IPS-11a (cell line): ENCODE measurements around the gene CAPN5.

Experiments
- H3K4me3 ChIP-seq: one replicate; pipeline ENCODE4 v1.5.1; 2013; ENCODE audit warnings: low read depth, low read length, control low read depth

CAPN5 gene

GRCh38 chr11:77127920-77128691, 61.3 kb downstream of the CAPN5 start, which contains the start of gene MYO7A:
Gene MYO7A (plus strand): TSS chr11:77128246. CDS start chr11:77130635, 2,389 bp downstream.
- H3K4me3 ChIP-seq = peak within 1 kb of the TSS; percentile 37

- no peak overlapping the region for H3K4me3 ChIP-seq
Measured at GRCh38 chr11:77129069-77129841, 62.5 kb downstream of the CAPN5 start.

GRCh38 chr11:77129842-77130756, 63.3 kb downstream of the CAPN5 start:
- H3K4me3 ChIP-seq = no peak overlapping the region

- H3K4me3 ChIP-seq = no peak overlapping the region
Measured at GRCh38 chr11:77130763-77131513, 64.2 kb downstream of the CAPN5 start.

- no peak overlapping the region for H3K4me3 ChIP-seq
Measured at GRCh38 chr11:77131560-77131959, 64.8 kb downstream of the CAPN5 start.

GRCh38 chr11:77135069-77135468, 68.3 kb downstream of the CAPN5 start:
- no peak overlapping the region for H3K4me3 ChIP-seq

DNA sequence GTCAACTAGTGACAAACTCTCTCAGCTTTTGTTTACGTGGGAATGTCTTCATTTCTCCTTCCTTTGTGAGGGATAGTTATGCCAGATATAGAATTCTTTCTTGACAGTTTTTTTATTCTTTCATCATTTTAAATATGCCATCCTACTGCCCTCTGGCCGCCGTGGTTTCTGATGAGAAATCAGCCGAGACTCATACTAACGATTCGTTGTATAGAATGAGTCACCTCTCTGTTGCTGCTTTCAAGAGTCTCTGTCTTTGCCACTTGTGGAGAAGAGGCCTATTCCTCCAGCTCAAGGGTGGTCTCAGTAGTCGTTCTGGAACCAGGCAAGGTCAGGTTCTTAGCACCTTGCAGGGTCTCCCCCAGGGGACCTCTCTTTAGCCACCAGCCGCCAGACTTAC, 69.3 kb downstream of the CAPN5 start:
- no peak overlapping the region for H3K4me3 ChIP-seq

DNA sequence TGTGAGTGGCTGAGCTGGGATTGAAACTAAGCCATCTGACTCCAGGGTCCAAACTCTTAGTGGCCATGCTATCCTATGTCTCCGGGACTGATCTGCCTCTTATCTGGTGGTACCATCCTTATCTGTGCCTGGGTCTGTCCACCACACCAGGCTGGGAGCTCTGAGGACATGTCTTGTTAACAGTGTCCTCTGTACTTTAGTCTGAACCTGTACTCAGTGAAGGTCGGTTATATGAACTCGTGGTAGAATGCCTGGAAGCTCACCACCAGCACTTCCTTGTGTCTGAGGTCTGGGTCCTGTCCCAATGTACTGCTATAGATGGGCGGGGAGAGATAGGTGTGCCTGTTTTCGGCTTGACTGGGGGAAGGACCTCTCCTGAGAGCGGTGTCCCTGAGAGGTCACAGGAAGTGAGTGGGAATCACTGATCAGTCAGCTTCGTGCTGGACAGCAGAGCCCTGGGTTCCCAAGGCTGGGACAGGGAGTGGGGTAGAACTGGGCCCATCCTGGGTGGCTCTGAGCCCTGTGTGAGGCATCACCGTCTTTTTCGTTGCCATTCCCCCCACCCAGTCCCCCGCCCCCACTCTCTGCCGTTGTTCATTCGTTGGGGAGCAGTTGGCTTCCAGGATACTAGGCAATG, 70.1 kb downstream of the CAPN5 start:
- no peak overlapping the region for H3K4me3 ChIP-seq

- no peak overlapping the region for H3K4me3 ChIP-seq
Measured at GRCh38 chr11:77137421-77137820, 70.7 kb downstream of the CAPN5 start.

DNA sequence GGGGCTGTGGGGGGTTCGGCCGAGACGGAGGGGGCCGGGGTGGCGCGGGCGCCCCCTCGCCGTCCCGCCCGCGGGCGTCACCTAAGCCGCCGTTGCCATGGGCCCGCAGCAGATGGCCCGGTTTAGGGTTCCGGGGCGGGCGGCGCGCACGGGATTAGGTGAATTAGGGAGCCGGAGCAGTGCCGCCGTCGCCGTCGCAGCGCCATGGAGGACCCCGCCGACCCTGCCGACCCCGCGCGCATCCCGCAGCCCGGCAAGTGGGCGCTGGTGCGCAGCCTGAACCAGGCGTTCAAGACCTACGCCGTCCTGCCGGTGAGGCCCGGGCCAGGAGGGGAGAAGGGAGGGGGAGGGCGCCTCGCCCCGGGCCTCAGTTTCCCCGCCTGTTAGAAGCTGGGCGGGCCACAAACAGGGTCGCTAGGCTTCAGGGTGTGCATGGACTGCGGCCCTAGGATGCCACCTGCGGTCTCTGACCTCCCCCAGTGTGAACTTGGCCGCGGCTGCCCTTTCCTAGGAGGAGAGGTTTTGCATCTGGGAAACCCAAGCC, 71.4 kb downstream of the CAPN5 start:
- H3K4me3 ChIP-seq = no peak overlapping the region

GRCh38 chr11:77139201-77139600, 72.4 kb downstream of the CAPN5 start:
- no peak overlapping the region for H3K4me3 ChIP-seq

- no peak overlapping the region for H3K4me3 ChIP-seq
Measured at GRCh38 chr11:77140231-77140851, 73.6 kb downstream of the CAPN5 start.

DNA sequence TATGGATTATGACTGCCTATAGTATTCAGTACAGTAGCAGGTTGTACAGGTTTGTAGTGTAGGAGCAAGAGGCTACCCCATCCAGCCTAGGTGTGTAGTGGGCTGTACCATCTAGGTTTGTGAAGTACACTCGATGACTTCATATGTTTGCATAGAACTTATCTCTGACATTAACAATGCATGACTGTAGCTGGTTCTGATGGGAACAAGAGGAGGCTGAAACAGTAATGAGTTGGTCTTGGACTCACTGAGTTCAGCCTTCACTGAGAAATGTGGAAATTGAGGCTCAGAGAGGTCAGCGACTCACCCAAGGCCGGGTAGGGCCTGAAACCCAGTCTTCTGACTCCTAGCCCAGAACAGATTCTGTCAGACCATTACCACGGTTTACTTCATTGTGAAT, 74.3 kb downstream of the CAPN5 start:
- H3K4me3 ChIP-seq = no peak overlapping the region

DNA sequence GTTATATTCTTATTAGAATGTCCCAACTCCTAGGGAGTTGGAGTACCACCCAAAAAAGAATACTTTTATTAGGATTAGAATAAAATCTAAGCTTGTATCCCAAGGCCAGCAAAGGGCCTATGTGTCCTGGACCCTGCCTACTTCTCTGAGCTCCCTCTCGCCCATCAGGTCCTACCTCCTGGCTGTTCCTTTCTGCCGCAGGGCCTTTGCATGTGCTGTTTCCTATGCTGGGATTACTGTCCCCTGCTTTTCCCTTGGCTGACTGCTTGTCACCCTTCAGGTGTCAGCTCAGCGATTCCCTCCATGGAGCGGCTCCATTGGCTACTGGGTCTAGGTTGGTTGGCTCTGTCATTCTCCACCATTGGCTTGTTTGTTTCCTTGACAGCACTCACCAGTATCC, 74.7 kb downstream of the CAPN5 start:
- no peak overlapping the region for H3K4me3 ChIP-seq

DNA sequence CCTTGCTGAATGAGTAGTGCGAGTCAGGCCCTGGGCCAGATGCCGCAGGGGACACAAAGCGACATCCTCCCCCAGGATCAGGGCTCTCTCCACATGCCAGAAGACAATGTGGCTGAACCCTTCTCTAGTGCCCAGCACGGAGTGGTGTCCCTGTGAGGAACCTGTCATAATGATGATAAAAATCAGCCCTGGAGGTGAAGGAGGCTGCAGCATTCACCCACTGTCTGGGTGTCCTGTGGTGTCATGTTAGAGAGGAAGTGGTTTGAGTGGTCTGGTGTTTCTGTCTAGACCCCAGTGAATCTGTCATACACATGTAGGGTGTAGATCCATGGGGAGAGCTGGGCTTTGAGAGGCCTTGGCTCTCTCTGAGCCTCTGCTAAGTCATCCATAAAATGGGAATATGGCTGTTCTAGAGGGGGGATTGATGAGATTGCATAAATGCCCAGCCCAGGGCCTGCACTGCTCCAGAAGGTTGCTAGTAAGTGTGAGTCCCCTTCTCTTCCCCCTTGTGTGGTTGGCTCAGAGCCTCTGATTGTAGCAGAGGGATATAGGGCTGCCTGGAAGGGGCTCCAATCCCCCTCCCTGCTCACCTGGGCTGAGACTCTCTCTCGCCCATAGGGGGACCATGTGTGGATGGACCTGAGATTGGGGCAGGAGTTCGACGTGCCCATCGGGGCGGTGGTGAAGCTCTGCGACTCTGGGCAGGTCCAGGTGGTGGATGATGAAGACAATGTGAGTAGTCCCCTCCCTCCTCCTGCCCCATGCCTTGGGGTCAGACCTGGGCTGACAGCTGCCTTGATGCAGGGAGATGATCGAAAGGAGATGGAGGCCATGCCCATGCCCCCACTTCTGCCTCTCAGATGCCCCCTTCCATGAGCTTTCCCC, 75.6 kb downstream of the CAPN5 start:
- no peak overlapping the region for H3K4me3 ChIP-seq

GRCh38 chr11:77143405-77144020, 76.7 kb downstream of the CAPN5 start:
- H3K4me3 ChIP-seq = no peak overlapping the region

- H3K4me3 ChIP-seq = no peak overlapping the region
Measured at GRCh38 chr11:77144196-77144856, 77.6 kb downstream of the CAPN5 start.
